Measurements from ENCODE around the gene WNK1. TPM values are rescaled to one million over a fixed set of nuclear protein-coding genes. Genes with fewer than 3 reads are reported as not detected.
A peak's percentile ranks its signal among the peaks of the same experiment; 100 is the strongest.
"Not testable (repeated sequence)": the region's sequence is repeated elsewhere in the genome, so short reads cannot be mapped to it uniquely, and the experiment has no call there.

The WNK1 gene
- total RNA-seq, 1 donor from 2014 or later: 248 TPM

GRCh38 chr12:843609-844008 is 91.2 kb downstream of the WNK1 start:
- no peak for TF ChIP-seq CTCF (IDR thresholded peaks at IDR 0.05; ENCODE audit: unreplicated experiment)
- DNase-seq (ENCODE audit: low spot score, unreplicated experiment): no peak
- Mint-ChIP-seq H3K27me3 (no peaks in the 10 kb centered on the region), H3K4me3 (ENCODE audit: low read depth) (no peak overlapping the region), H3K4me1 (ENCODE audit: low read depth) (no peaks in the 10 kb centered on the region), H3K27ac (no peak overlapping the region), H3K36me3 (ENCODE audit: insufficient read depth) (peaks cover 16% of the 10 kb centered on the region), H3K9me3 (ENCODE audit: low read depth) (no peaks in the 10 kb centered on the region)

- Mint-ChIP-seq H3K27ac (peak overlapping the region; percentile 46), H3K36me3 (ENCODE audit: insufficient read depth) (peaks cover 12% of the 10 kb centered on the region), H3K4me3 (ENCODE audit: low read depth) (no peak overlapping the region), H3K9me3 (ENCODE audit: low read depth) (no peaks in the 10 kb centered on the region), H3K4me1 (ENCODE audit: low read depth) (peaks cover 2% of the 10 kb centered on the region), H3K27me3 (no peaks in the 10 kb centered on the region)
- DNase-seq (ENCODE audit: low spot score, unreplicated experiment): no peak
- TF ChIP-seq CTCF (IDR thresholded peaks at IDR 0.05; ENCODE audit: unreplicated experiment): no peak
Measured at GRCh38 chr12:846421-846820, 94.0 kb downstream of the WNK1 start.

- DNase-seq (ENCODE audit: low spot score, unreplicated experiment): no peak
- Mint-ChIP-seq H3K9me3 (ENCODE audit: low read depth) (no peaks in the 10 kb centered on the region), H3K27me3 (no peaks in the 10 kb centered on the region), H3K27ac (peak overlapping the region; percentile 1), H3K36me3 (ENCODE audit: insufficient read depth) (peaks cover 10% of the 10 kb centered on the region), H3K4me1 (ENCODE audit: low read depth) (peaks cover 2% of the 10 kb centered on the region), H3K4me3 (ENCODE audit: low read depth) (no peak overlapping the region)
- no peak for TF ChIP-seq CTCF (IDR thresholded peaks at IDR 0.05; ENCODE audit: unreplicated experiment)
Measured at GRCh38 chr12:848173-848865, 95.9 kb downstream of the WNK1 start.

GRCh38 chr12:848882-849527 is 96.6 kb downstream of the WNK1 start:
- H3K27me3 Mint-ChIP-seq: no peaks in the 10 kb centered on the region
- no peaks in the 10 kb centered on the region for H3K9me3 Mint-ChIP-seq (ENCODE audit: low read depth)
- peaks cover 2% of the 10 kb centered on the region for H3K4me1 Mint-ChIP-seq (ENCODE audit: low read depth)
- peaks cover 10% of the 10 kb centered on the region for H3K36me3 Mint-ChIP-seq (ENCODE audit: insufficient read depth)
- H3K4me3 Mint-ChIP-seq (ENCODE audit: low read depth): no peak overlapping the region
- DNase-seq (ENCODE audit: low spot score, unreplicated experiment): no peak
- H3K27ac Mint-ChIP-seq: no peak overlapping the region
- TF ChIP-seq CTCF (IDR thresholded peaks at IDR 0.05; ENCODE audit: unreplicated experiment): no peak

- H3K27ac Mint-ChIP-seq; H3K9me3 Mint-ChIP-seq (ENCODE audit: low read depth); DNase-seq (ENCODE audit: low spot score, unreplicated experiment); H3K27me3 Mint-ChIP-seq; H3K36me3 Mint-ChIP-seq (ENCODE audit: insufficient read depth); H3K4me1 Mint-ChIP-seq (ENCODE audit: low read depth); H3K4me3 Mint-ChIP-seq (ENCODE audit: low read depth): not testable (repeated sequence)
Measured at GRCh38 chr12:849733-850437, 97.5 kb downstream of the WNK1 start.

All from progenitor cell of endocrine pancreas (in vitro differentiated cells).